ENCODE data around the gene BORCS6.

- TF ChIP-seq TAF1 (IDR thresholded peaks at IDR 0.05; ENCODE audit: borderline replicate concordance, insufficient read depth, low read length) (no peak), REST (IDR thresholded peaks at IDR 0.05; ENCODE audit: insufficient read depth in 1 of 2, low read depth in 2 of 2, low read length in 2 of 2) (0 out of 4 replicates have a peak, but pooled peaks of 1 of the 2 experiments have one; percentile 27), POLR2AphosphoS5 (IDR thresholded peaks at IDR 0.05; ENCODE audit: low read depth, low read length) (no peak), SIN3A (IDR thresholded peaks at IDR 0.05; ENCODE audit: borderline replicate concordance, insufficient read depth, low read length) (no peak)
Measured at GRCh38 chr17:8185582-8186445, 4.2 kb downstream of the BORCS6 start.

Data from PFSK-1 (cell line).